ENCODE measurements around the gene COPZ1. TPM values are rescaled to one million over a fixed set of nuclear protein-coding genes. Genes with fewer than 3 reads are reported as not detected.
"Not testable (repeated sequence)": the region's sequence is repeated elsewhere in the genome, so short reads cannot be mapped to it uniquely, and the experiment has no call there.

COPZ1 gene
- total and polyA plus RNA-seq, 9 of the 15 experiments (the other 6 are each of a cell fraction or from before 2014, with no cell fraction given): 137 to 487 (median 233) TPM

DNA sequence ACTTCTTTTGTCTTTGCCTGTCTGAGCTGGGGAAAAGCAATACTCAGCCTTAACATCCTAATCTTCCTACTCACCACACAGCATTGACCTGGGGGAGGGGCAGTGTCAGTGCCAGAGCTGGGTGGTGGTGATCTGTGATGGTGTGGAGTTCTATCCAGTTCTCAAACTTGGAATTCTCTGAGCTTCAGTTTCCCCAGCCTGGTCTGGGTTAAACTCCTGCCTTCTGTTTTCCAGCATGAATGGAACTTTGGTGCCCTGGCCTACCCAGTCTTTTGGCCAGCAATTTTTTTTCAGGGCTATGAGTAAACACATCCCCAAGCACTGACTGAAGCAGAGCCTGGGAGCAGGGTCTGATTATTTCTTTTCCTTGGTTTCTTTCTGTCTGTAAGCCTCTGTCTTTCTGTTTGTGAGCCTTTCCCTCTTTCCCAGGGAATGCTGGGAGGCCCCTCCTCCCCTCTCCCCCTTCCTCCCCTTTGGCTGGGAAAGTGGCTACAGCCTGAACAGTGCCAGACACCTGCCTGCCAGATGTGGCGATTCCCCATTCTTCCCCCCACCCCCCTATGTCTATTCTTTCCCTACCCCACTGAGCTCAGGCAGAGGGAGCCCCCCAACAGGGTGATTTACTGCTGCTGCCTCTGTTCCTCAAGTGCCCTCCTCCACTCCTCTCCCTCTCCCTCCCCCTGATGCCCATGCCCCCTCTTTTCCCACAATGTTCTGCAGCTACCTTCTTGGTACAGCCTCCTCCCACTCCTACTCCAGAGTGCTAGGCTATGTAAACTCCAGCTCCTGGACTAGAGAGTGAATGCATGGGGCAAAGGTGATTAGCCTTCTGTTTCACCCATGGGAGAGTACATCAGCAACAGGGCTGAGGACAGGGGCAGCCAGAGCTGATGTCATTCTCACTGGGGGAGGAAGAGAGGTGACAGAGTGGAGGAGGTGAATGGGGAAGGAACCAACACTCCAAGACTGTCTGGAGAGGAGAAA, 28.3 kb downstream of the COPZ1 start (continued):
- no peak for TF ChIP-seq HDAC2 (IDR thresholded peaks at IDR 0.05)
- no peak for TF ChIP-seq NFE2 (IDR thresholded peaks at IDR 0.05; ENCODE audit: low read depth)
- no peak for TF ChIP-seq DNMT1 (IDR thresholded peaks at IDR 0.05)
- peak; percentile 14; the same call in 1 of the 2 replicates for TF ChIP-seq CREM (IDR thresholded peaks at IDR 0.05; ENCODE audit: low read depth)
- TF ChIP-seq NR2C2 (CRISPR knock-in tag; IDR thresholded peaks at IDR 0.05): no peak
- TF ChIP-seq NR2C2 (tag; IDR thresholded peaks at IDR 0.05): peak; percentile 38; the same call in 1 of the 2 replicates
- no peak for TF ChIP-seq ZNF644 (tag; IDR thresholded peaks at IDR 0.05; ENCODE audit: low read depth)
- TF ChIP-seq ZNF75A (CRISPR knock-in tag; IDR thresholded peaks at IDR 0.05): no peak
- no peak for TF ChIP-seq TRIM24 (IDR thresholded peaks at IDR 0.05)
- no peak for TF ChIP-seq RNF2 (IDR thresholded peaks at IDR 0.05)
- no peak for TF ChIP-seq ZBTB1 (CRISPR knock-in tag; IDR thresholded peaks at IDR 0.05; ENCODE audit: borderline replicate concordance, low read depth)
- peak; percentile 14; the same call in 1 of the 2 replicates for TF ChIP-seq SMARCE1 (IDR thresholded peaks at IDR 0.05)
- peak; percentile 30; the same call in 1 of the 2 replicates for TF ChIP-seq ARID1B (IDR thresholded peaks at IDR 0.05)
- TF ChIP-seq RCOR1 (IDR thresholded peaks at IDR 0.05; ENCODE audit: borderline replicate concordance in 1 of 2, low read depth in 2 of 2, low read length in 2 of 2): 0 out of 4 replicates have a peak, but pooled peaks of 1 of the 2 experiments have one; percentile 6
- no peak for TF ChIP-seq SLC30A9 (CRISPR knock-in tag; IDR thresholded peaks at IDR 0.05)
- TF ChIP-seq ZNF165 (CRISPR knock-in tag; IDR thresholded peaks at IDR 0.05; ENCODE audit: borderline replicate concordance): no peak
- TF ChIP-seq, protein P1, sequence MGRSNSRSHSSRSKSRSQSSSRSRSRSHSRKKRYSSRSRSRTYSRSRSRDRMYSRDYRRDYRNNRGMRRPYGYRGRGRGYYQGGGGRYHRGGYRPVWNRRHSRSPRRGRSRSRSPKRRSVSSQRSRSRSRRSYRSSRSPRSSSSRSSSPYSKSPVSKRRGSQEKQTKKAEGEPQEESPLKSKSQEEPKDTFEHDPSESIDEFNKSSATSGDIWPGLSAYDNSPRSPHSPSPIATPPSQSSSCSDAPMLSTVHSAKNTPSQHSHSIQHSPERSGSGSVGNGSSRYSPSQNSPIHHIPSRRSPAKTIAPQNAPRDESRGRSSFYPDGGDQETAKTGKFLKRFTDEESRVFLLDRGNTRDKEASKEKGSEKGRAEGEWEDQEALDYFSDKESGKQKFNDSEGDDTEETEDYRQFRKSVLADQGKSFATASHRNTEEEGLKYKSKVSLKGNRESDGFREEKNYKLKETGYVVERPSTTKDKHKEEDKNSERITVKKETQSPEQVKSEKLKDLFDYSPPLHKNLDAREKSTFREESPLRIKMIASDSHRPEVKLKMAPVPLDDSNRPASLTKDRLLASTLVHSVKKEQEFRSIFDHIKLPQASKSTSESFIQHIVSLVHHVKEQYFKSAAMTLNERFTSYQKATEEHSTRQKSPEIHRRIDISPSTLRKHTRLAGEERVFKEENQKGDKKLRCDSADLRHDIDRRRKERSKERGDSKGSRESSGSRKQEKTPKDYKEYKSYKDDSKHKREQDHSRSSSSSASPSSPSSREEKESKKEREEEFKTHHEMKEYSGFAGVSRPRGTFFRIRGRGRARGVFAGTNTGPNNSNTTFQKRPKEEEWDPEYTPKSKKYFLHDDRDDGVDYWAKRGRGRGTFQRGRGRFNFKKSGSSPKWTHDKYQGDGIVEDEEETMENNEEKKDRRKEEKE (IDR thresholded peaks at IDR 0.05; ENCODE audit: borderline replicate concordance in 1 of 2, control insufficient read depth in 1 of 2, low read depth in 2 of 2, low read length in 1 of 2): no peak
- no peak for TF ChIP-seq NFATC3 (IDR thresholded peaks at IDR 0.05)
- TF ChIP-seq HNRNPH1 (optimal IDR thresholded peaks at IDR 0.05; ENCODE audit: low read depth, low read length): no peak

DNA sequence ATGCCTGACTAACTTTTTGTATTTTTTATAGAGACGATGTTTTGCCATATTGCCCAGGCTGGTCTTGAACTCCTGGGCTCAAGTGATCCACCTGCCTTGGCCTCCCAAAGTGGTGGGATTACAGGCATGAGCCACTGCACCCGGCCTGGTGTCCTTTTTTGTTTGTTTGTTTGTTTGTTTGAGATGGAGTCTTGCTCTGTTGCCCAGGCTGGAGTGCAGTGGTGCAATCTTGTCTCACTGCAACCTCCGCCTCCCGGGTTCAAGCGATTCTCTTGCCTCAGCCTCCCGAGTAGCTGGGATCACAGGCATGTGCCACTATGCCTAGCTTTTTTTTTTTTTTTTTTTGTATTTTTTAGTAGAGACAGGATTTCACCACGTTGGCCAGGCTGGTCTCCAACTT, 29.3 kb downstream of the COPZ1 start:
- intact Hi-C loops (cut with micrococcal nuclease); H2AFZ ChIP-seq (ENCODE audit: low read depth, low read length); ATAC-seq; H3K9me1 ChIP-seq (ENCODE audit: control insufficient read depth, insufficient read depth, low read length); H4K20me1 ChIP-seq (replicated peaks; ENCODE audit: control insufficient read depth, insufficient read depth, low read length); H3K9me3 ChIP-seq (replicated peaks; ENCODE audit: control insufficient read depth, insufficient read depth, low read depth, low read length); H3K4me3 ChIP-seq; H3K9ac ChIP-seq (ENCODE audit: insufficient read depth in 1 of 2, low read depth in 2 of 2, low read length in 2 of 2); H3K27me3 ChIP-seq (ENCODE audit: control insufficient read depth in 2 of 2, insufficient read depth in 2 of 2, low read length in 2 of 2); H3K4me2 ChIP-seq (ENCODE audit: insufficient read depth, low read length); in situ Hi-C loops (cut with MboI); FAIRE-seq; CTCF ChIA-PET (ENCODE audit: low intra/inter-chr PET ratio); BruUV-seq (replicated peaks); H3K27ac ChIP-seq (ENCODE audit: extremely low read depth, low read depth, low read length); DNase-seq (ENCODE audit: extremely low read depth in 1 of 4, low spot score in 3 of 4): not testable (repeated sequence)
- H3K4me1 ChIP-seq (replicated peaks in 1 of 2; ENCODE audit: control insufficient read depth in 2 of 2, insufficient read depth in 2 of 2, low read length in 2 of 2): peaks cover 55 to 61% of the 10 kb centered on the region in 2 experiments
- 69% methylated on average over 4 of the region's 7 CpGs for WGBS (ENCODE audit: insufficient coverage, low coverage, missing lambda C conversion rate)
- peaks cover 16% of the 10 kb centered on the region; the same call in 2 of the 3 replicates for H3K79me2 ChIP-seq (ENCODE audit: control insufficient read depth, insufficient read depth, low read length)
- peaks cover 32% of the 10 kb centered on the region; the same call in 2 of the 3 replicates for H3K36me3 ChIP-seq (ENCODE audit: control insufficient read depth, insufficient read depth, low read length)
- POLR2A ChIA-PET: interaction anchor here (0.8 to 5.6 kb wide), 2 partner anchors 12 to 17 kb away, joined by 4 to 43 read pairs; no protein-coding TSS in a partner anchor
